ENCODE results near the gene PHF11.

GRCh38 chr13:49545661-49546060, 49.9 kb downstream of the PHF11 start:
- no peak for TF ChIP-seq REST (IDR thresholded peaks at IDR 0.05)
- no peak for TF ChIP-seq CTCF (IDR thresholded peaks at IDR 0.05)
- TF ChIP-seq ESRRA (IDR thresholded peaks at IDR 0.05; ENCODE audit: borderline replicate concordance, low read length), result no peak
- no peak for TF ChIP-seq KDM1A (IDR thresholded peaks at IDR 0.05; ENCODE audit: low read depth)
- TF ChIP-seq CEBPB (IDR thresholded peaks at IDR 0.05), result no peak
